Activated naive CD8-positive, alpha-beta T cell treated with anti-CD3 and anti-CD28 coated beads, Interleukin-2, amount 50 U/mL, for 24 hours (primary cell): ENCODE measurements around the gene PPP1R14B.

Experiments used
- ATAC-seq: fragments of 150-1000 bp; cut with Tn5 transposase; one replicate; pipeline ENCODE4 v1.10.0; 2021
- DNase-seq: peaks from one replicate; pipeline ENCODE4 v3.0.0; 2021
- H3K27ac Mint-ChIP-seq: one replicate; pipeline ENCODE4 v1.8.0; 2021; ENCODE audit warnings: mild to moderate bottlenecking, mixed read lengths
- H3K27me3 Mint-ChIP-seq: one replicate; pipeline ENCODE4 v1.8.0; 2021; ENCODE audit warnings: mixed read lengths
- H3K36me3 Mint-ChIP-seq: one replicate; pipeline ENCODE4 v1.8.0; 2021; ENCODE audit warnings: low read depth, mixed read lengths
- H3K4me1 Mint-ChIP-seq: one replicate; pipeline ENCODE4 v1.8.0; 2021; ENCODE audit warnings: mixed read lengths
- H3K4me3 Mint-ChIP-seq: one replicate; pipeline ENCODE4 v1.8.0; 2021; ENCODE audit warnings: mild to moderate bottlenecking, moderate library complexity, mixed read lengths
- H3K9me3 Mint-ChIP-seq: one replicate; pipeline ENCODE4 v1.8.0; 2021; ENCODE audit warnings: mixed read lengths

Gene PPP1R14B

GRCh38 chr11:64226507-64227051 is 20.2 kb downstream of the PPP1R14B start:
- no peaks in the 10 kb centered on the region for H3K9me3 Mint-ChIP-seq
- no peaks in the 10 kb centered on the region for H3K27me3 Mint-ChIP-seq
- peak; percentile 74 for DNase-seq
- H3K36me3 Mint-ChIP-seq = peaks cover 5% of the 10 kb centered on the region
- ATAC-seq = peak; percentile 50
- peak overlapping the region; percentile 83 for H3K4me3 Mint-ChIP-seq
- peaks cover 50% of the 10 kb centered on the region for H3K4me1 Mint-ChIP-seq
- H3K27ac Mint-ChIP-seq = peak overlapping the region; percentile 78

- peaks cover 10% of the 10 kb centered on the region for H3K36me3 Mint-ChIP-seq
- peak; percentile 97 for DNase-seq
- H3K4me3 Mint-ChIP-seq = peak within 1 kb of the TSS; percentile 83
- no peaks in the 10 kb centered on the region for H3K9me3 Mint-ChIP-seq
- no peaks in the 10 kb centered on the region for H3K27me3 Mint-ChIP-seq
- ATAC-seq = peak; percentile 63
- H3K27ac Mint-ChIP-seq = peak within 1 kb of the TSS; percentile 81
- H3K4me1 Mint-ChIP-seq = peaks cover 44% of the 10 kb centered on the region
These were observed 20.9 kb downstream of the PPP1R14B start, which contains the start of the genes NUDT22 and TRPT1 for GRCh38 chr11:64225608-64226506. Gene NUDT22, plus strand, starts transcription at chr11:64226274. Its CDS starts 379 bp downstream, at chr11:64226653. Gene TRPT1, minus strand, starts transcription at chr11:64226186. Its CDS starts 326 bp downstream, at chr11:64225860.

GRCh38 chr11:64224891-64225607 is 21.7 kb downstream of the PPP1R14B start:
- Mint-ChIP-seq H3K4me3 (peak overlapping the region; percentile 83), H3K27ac (peak overlapping the region; percentile 81)

GRCh38 chr11:64224151-64224890 is 22.4 kb downstream of the PPP1R14B start:
- Mint-ChIP-seq H3K4me1 (peaks cover 35% of the 10 kb centered on the region), H3K4me3 (peak overlapping the region; percentile 83), H3K27ac (peak overlapping the region; percentile 67), H3K36me3 (peaks cover 12% of the 10 kb centered on the region), H3K27me3 (no peaks in the 10 kb centered on the region), H3K9me3 (no peaks in the 10 kb centered on the region)
- ATAC-seq (no peak), DNase-seq (no peak)

More at GRCh38 chr11:64224891-64225607, 21.7 kb downstream of the PPP1R14B start:
- DNase-seq (no peak), ATAC-seq (peak; percentile 1)
- Mint-ChIP-seq H3K36me3 (peaks cover 11% of the 10 kb centered on the region), H3K4me1 (peaks cover 41% of the 10 kb centered on the region), H3K9me3 (no peaks in the 10 kb centered on the region), H3K27me3 (no peaks in the 10 kb centered on the region)

- Mint-ChIP-seq H3K36me3 (peaks cover 20% of the 10 kb centered on the region), H3K9me3 (no peaks in the 10 kb centered on the region), H3K27ac (no peak overlapping the region), H3K4me3 (no peak overlapping the region), H3K27me3 (no peaks in the 10 kb centered on the region), H3K4me1 (peaks cover 26% of the 10 kb centered on the region)
- no peak for DNase-seq
- no peak for ATAC-seq
These were observed 23.6 kb downstream of the PPP1R14B start for GRCh38 chr11:64223001-64223651.

- Mint-ChIP-seq H3K9me3 (no peaks in the 10 kb centered on the region), H3K4me1 (peaks cover 21% of the 10 kb centered on the region), H3K4me3 (no peak overlapping the region), H3K36me3 (peaks cover 22% of the 10 kb centered on the region), H3K27me3 (no peaks in the 10 kb centered on the region), H3K27ac (no peak overlapping the region)
- ATAC-seq = no peak
- no peak for DNase-seq
These were observed 24.1 kb downstream of the PPP1R14B start for GRCh38 chr11:64222651-64223000.

GRCh38 chr11:64220798-64221197 is 25.9 kb downstream of the PPP1R14B start:
- no peak overlapping the region for H3K27ac Mint-ChIP-seq
- no peak for DNase-seq
- peaks cover 28% of the 10 kb centered on the region for H3K36me3 Mint-ChIP-seq
- ATAC-seq = no peak
- no peak overlapping the region for H3K4me3 Mint-ChIP-seq
- H3K27me3 Mint-ChIP-seq = no peaks in the 10 kb centered on the region
- H3K4me1 Mint-ChIP-seq = peaks cover 12% of the 10 kb centered on the region
- H3K9me3 Mint-ChIP-seq = no peaks in the 10 kb centered on the region

GRCh38 chr11:64220271-64220670 is 26.5 kb downstream of the PPP1R14B start:
- DNase-seq = no peak
- peaks cover 28% of the 10 kb centered on the region for H3K36me3 Mint-ChIP-seq
- no peak overlapping the region for H3K27ac Mint-ChIP-seq
- no peak for ATAC-seq
- no peaks in the 10 kb centered on the region for H3K27me3 Mint-ChIP-seq
- no peaks in the 10 kb centered on the region for H3K9me3 Mint-ChIP-seq
- no peak overlapping the region for H3K4me3 Mint-ChIP-seq
- H3K4me1 Mint-ChIP-seq = peaks cover 15% of the 10 kb centered on the region

GRCh38 chr11:64219755-64220154 is 27.0 kb downstream of the PPP1R14B start:
- ATAC-seq = no peak
- no peaks in the 10 kb centered on the region for H3K27me3 Mint-ChIP-seq
- H3K4me1 Mint-ChIP-seq = peaks cover 15% of the 10 kb centered on the region
- no peaks in the 10 kb centered on the region for H3K9me3 Mint-ChIP-seq
- no peak overlapping the region for H3K27ac Mint-ChIP-seq
- no peak overlapping the region for H3K4me3 Mint-ChIP-seq
- H3K36me3 Mint-ChIP-seq = peaks cover 34% of the 10 kb centered on the region
- no peak for DNase-seq

DNA sequence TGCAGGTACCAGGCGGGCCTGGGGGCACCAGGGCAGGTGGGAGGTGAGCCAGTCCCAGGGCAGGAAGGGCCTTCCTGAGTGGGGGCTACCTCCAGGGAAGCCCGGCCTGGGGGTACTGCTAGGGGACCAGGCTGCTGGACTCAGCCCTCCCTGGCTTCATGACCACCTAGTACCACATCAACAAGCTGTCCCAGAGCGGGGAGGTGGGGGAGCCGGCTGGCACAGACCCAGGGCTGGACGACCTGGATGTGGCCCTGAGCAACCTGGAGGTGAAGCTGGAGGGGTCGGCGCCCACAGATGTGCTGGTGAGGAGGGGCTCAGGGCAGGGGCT is 27.4 kb downstream of the PPP1R14B start:
- Mint-ChIP-seq H3K27me3 (no peaks in the 10 kb centered on the region), H3K4me1 (peaks cover 19% of the 10 kb centered on the region), H3K4me3 (no peak overlapping the region), H3K9me3 (no peaks in the 10 kb centered on the region), H3K36me3 (peaks cover 34% of the 10 kb centered on the region), H3K27ac (no peak overlapping the region)
- DNase-seq (no peak), ATAC-seq (no peak)

GRCh38 chr11:64218628-64219353 is 28.0 kb downstream of the PPP1R14B start:
- Mint-ChIP-seq H3K9me3 (no peaks in the 10 kb centered on the region), H3K27ac (peak overlapping the region; percentile 14), H3K4me1 (peaks cover 20% of the 10 kb centered on the region), H3K4me3 (no peak overlapping the region), H3K27me3 (no peaks in the 10 kb centered on the region), H3K36me3 (peaks cover 38% of the 10 kb centered on the region)
- no peak for ATAC-seq
- no peak for DNase-seq

DNA sequence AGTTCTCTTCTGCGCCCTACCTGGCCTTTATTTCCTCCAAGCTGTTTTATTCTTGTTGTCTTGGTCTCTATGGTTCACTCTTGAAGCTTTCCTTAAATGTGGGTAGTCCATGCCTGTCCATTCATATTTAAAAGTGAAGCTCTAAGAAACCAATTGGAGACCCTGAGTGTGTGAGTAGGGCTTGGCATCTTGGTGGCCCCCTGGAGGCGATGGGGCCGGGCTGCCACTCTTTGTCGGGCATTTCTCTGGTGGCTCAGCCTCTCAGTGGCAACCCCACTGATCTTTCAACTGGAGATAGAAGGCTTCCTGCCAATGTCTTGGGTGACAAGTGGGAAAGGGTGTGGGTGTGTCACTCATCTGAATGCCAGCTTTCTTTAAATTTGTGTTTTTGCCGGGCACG is 29.9 kb downstream of the PPP1R14B start:
- no peak for DNase-seq
- Mint-ChIP-seq H3K36me3 (peaks cover 52% of the 10 kb centered on the region), H3K9me3 (no peaks in the 10 kb centered on the region), H3K27me3 (no peaks in the 10 kb centered on the region), H3K4me1 (peaks cover 28% of the 10 kb centered on the region), H3K4me3 (no peak overlapping the region), H3K27ac (no peak overlapping the region)
- peak; percentile 22 for ATAC-seq

- no peak overlapping the region for H3K27ac Mint-ChIP-seq
- ATAC-seq (no peak), DNase-seq (no peak)
- H3K27me3 Mint-ChIP-seq = no peaks in the 10 kb centered on the region
- H3K4me1 Mint-ChIP-seq = peaks cover 50% of the 10 kb centered on the region
- H3K4me3 Mint-ChIP-seq = no peak overlapping the region
- H3K36me3 Mint-ChIP-seq = peaks cover 57% of the 10 kb centered on the region
- no peaks in the 10 kb centered on the region for H3K9me3 Mint-ChIP-seq
These were observed 35.4 kb downstream of the PPP1R14B start for GRCh38 chr11:64211181-64211872.
